Activated CD4-positive, alpha-beta T cell treated with anti-CD3 and anti-CD28 coated beads, Interleukin-10, Interleukin-2, amounts not matched to agents 100 ng/mL and 50 ng/mL, durations not matched to agents 16 hours and 8 hours (primary cell): ENCODE measurements around the gene NOL3.
A peak's percentile ranks its signal among the peaks of the same experiment; 100 is the strongest.
"Not testable (repeated sequence)": the region's sequence is repeated elsewhere in the genome, so short reads cannot be mapped to it uniquely, and the experiment has no call there.

ENCODE experiments used
- DNase-seq: peaks from one replicate; pipeline ENCODE4 v3.0.0-alpha.2; 2020

The NOL3 gene

DNA sequence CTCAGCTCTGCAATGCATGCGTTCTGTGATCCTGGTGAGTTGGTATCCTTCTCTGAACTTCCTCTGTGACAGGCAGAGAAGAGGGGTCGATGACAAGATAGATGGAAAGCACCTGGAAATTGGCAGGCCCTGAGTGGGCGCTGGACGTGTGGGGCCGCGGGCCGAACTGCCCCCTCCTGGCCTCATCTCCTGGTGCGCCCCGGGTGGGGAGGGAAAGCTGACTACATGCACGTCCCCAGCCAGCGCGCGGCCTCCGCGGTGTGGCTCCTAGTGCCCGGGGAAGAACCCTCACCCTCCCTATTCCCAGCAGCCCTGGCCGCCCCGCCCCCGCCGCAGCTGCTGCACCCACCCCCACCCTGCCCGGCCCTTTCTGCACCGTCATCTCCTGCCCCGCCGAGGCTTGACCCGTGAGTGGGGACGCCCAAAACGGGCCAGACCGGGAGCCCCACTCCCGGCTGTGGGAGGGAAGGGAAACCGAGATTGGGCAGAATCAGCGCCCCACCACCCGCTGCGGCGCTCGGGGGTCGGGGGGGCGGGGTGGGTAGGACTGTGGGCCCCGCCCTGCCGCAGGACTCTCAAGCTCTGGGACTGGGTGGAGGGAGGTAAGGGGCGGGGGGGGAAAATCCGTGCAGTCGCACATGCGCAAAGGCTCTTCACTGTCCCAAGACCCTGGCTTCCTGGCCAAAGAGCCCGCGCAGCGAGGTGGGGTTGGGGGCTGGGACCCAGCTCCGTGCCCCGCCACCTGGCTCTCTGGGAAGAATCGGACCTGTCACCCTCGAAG is at the start of gene NOL3:
TSS of gene NOL3 (plus strand) at position 371 of the 781 bp plus-strand sequence.
- peak; percentile 68 for DNase-seq

- not testable (repeated sequence) for DNase-seq
These were observed 47.5 kb upstream of the NOL3 start for GRCh38 chr16:67122799-67123198.

DNA sequence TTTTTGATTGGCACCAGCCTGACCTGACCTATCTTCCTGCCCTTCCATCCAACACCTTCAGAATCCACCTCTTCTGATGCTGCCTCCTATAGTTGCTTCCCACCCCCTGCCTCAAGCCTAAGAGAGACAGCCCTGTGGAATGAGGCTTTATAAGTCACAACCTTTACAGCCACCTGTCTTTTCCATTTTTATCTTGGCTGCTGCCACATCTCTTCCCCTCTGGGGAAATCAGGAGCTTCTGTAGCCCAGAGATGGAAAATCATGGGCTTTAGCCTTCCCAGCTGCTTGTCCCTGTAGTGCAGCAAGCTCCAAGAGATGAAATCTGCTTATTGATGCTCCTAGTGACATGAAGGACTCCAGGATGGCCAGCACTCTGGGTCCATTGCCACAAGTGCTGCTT is 41.9 kb upstream of the NOL3 start:
- DNase-seq, result no peak

GRCh38 chr16:67128887-67129286 is 41.5 kb upstream of the NOL3 start:
- DNase-seq, result no peak

DNA sequence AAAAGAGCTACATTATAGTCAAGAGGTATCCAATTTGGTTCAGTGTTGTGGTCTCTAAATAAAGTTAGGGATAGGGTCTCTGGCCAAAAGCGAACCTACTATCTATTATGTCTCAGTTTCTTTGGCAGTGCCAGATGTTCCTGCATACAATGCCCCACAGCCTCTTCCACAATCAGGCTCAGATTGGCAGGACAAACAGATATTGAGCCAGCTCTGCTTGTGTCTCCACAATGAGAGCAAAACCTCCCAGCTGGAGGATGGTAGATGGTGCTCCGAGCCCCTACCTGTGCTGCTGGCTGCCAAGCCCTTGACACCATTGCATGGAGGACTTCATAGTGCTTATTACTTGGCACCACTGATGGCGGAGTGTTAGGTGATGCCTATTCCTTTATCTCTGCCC is 40.9 kb upstream of the NOL3 start:
- no peak for DNase-seq

GRCh38 chr16:67137605-67138004 is 32.7 kb upstream of the NOL3 start:
- DNase-seq, result no peak

DNA sequence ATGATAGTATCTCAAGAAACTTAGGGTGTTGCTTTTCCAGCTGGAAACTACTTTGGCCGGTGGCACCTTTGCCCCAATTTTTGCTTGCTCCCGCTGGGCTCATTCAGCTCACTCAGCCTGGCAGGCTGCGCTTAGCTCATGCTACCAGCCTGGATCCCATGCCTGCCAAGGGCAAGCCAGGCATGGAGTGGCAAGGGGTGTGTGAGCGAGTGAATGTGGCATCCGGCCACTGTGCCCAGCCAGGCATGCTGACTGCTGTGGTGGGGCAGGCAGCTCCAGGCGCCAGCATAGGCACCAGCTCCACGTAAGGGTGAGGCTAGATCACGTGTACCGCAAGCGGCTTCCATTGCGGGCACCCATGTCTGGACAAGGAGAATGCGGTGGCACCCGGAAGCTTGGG is 28.9 kb upstream of the NOL3 start:
- no peak for DNase-seq

- DNase-seq, result no peak
These were observed 28.0 kb upstream of the NOL3 start for GRCh38 chr16:67142342-67142741.

DNA sequence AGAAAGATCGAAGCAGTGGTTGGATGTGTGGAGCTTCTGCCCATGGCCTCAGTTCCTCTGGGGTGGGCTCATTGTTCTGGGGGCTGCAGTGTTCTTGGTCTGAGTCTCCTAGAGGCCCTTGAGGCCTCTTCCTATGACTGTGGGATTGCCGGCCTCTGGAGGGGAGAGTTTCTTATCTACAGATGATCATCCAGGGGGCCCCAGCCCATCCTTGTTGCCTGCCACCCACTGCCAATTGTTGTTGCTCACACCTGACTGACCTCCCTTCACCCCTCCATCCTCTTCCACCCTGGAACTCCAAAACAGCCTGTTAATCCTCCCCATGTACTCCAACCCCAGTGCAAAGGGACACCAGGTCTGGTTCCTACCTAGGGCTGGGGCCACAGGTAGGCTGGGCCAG is 25.4 kb upstream of the NOL3 start:
- DNase-seq, result no peak

DNA sequence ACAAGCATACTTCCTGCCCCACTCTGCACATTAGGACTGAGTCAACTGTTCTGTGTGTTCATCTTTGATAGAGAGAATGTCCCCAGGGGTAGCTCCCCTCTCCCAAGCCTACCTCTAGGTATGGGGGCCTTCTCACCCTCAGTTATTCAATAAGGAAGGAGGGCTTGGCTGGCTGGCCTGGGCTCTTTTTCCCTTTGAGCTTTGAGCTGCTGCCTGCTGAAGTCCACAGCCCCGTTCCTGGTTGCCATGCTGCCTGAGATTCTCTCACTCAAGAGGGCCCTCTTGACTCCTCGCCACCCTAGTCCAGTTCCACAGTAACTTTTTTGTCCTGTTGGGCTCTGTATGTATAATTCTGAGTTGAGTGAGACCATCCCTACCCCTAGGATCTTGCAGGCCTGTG is 24.6 kb upstream of the NOL3 start:
- DNase-seq, result no peak

GRCh38 chr16:67146523-67147357 is 23.6 kb upstream of the NOL3 start:
- DNase-seq, result no peak

DNA sequence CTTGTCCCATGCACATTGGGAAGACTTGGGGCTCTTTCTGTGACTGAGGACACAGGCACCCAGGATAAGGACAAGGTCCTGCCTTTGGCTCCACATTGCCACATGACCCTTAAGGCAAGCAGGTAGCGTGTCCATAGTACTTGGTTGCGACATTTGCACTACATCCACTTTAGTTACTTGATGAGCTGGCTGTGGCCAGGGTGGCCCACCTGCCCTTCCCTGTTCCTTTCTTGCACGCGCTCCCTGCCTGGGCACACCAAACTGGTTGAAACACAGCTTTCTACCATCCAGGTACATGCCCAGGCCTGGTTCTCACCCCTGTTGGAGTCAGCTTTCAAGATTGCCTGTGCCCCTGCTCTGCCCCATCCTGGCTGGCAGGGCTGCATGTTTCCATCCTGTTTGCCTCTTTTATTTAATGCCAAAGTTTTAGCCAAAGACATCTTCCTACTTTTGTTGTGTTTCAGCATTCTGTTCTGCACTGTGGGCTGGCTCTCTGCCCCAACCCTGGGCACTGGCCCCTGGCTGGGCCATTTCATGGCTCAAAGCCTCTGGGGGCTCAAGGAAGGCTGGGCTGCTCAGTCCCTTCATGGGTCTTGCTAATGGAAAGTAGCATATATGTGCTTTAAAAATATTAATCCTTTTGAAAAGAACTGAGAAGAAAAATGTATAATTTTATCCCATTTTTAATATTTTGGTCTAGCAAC is 22.7 kb upstream of the NOL3 start:
- no peak for DNase-seq

- DNase-seq, result no peak
These were observed 22.1 kb upstream of the NOL3 start for GRCh38 chr16:67148221-67148620.

DNA sequence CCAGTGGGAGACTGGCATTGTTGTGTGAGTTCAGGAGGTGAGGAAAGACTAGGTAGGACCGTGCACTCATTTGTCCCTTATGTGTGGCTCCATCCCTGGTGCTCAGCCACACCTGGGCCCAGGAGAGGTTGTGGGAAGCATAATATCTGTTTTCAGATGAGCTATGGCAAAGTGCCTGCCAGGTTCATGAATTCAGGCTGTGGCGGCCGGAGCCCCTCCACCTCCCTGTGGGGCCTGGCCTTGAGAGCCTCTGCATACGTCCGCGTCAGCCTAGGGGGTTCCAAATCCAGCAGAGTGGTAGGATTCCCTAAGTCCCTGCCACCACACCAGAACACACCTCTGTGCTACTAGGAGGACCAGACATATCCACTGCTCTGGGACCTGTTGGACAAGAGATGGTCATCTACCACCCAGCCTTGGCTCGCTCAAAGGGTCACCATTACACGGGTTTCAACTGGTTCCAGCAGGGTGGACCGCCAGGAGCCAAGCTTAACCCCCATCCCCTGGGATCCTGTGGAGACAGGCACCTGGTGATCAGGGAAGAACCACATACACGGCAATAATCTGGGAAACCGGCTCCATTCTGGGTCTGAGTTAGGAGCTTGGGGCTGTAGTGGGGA is 21.6 kb upstream of the NOL3 start:
- DNase-seq, result no peak

DNA sequence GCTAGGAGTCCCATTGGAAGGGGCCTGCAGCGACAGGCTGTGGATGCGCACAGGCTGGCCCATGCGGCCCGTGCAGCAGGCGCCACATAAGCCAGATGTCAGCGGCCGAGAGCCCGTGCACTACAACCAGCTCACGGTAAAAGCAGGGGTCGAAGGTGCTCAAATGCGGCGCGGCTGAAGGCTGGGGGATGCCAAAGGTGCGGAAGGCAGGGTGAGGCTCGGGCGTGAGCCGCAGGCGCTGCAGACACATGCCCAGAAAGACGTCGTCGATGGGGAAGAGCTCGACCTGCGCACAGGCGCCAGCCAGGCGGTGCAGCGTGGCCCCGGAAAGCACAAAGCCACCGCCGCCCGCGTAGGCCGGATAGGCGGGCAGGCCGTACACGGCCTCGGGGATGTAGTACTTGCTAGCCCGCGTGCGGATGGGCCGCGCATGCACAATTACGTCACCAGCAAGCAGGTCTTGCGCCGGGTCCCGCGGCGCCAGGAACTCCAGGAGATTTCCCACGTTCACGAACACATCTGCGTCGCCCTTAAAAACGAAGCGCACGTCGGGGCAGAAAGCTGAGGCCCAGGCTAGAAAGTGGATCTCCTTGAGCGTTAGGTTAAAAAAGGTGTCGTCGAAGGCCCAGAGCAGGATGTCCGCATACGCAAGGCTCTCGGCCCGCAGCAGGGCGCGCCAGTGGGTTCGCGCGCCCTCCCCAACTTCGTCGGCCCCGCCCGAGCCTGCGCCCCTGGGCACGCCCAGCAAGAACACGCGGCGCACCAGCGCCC is 20.9 kb upstream of the NOL3 start:
- DNase-seq, result no peak

- DNase-seq, result peak; percentile 61
These were observed 20.1 kb upstream of the NOL3 start for GRCh38 chr16:67150047-67150832.

DNA sequence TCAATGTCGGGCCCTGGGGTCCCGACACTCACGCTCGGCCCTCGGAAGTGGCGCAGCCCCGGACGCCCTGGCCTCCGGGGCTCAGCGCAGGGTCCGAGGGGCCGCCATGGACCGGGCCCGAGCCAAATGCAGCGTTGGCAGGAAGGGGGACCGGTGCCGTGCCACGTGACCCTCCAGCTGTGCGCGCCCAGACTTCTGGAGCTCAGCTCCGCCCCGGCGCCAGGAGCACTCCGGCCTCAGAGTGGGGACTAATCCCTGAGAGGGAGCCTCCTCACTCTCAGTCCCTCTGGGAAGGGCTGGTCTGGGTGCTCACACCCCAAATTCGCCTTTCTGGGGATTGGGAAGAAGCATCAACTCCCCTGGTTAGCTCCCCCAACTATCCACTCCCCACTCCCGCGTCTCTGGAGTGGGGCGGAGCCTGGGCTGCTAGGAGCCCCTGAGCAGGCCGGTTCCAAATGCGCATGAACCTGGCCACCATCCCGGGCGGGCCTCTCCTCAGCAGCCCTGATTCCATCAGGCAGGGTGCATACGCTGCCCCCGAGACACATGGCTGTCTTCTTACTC is 19.4 kb upstream of the NOL3 start, which contains the start of gene B3GNT9:
TSS of gene B3GNT9 (minus strand) at position 166 of the 564 bp plus-strand sequence. CDS start 513 bp downstream, outside the sequence.
- DNase-seq, result peak; percentile 51

DNA sequence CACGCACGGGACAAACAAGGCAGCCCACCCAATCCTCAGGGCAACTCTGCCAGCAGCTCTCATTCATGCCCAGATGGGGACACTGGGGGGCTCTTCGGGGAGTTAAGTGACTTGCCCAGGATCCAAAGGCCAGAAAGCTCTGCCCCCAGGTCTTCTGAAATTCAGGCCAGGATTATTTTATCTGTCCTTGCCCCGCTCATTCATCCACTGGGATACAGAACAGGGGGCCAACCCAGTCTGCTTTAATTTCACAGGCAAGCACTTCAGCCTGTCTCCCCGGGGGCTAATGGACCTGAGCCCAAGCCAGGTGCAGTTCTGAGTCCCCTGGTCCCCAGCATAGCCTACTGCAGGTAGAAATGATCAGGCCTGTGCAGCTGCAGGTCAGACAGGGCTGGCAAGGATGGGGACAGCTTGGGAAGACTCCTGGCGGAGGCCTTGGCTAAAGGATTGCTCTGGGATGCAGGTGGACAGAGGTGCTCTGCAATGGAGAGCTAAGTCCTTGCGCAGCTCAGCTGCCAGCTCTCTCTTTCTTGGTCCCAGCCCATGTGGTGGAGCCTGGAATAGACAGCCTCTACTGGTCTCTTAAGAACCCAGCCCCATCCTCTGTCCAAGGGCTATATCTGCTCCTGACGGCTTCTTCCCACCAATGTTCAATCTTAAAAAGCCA is 18.8 kb upstream of the NOL3 start:
- DNase-seq, result no peak

DNA sequence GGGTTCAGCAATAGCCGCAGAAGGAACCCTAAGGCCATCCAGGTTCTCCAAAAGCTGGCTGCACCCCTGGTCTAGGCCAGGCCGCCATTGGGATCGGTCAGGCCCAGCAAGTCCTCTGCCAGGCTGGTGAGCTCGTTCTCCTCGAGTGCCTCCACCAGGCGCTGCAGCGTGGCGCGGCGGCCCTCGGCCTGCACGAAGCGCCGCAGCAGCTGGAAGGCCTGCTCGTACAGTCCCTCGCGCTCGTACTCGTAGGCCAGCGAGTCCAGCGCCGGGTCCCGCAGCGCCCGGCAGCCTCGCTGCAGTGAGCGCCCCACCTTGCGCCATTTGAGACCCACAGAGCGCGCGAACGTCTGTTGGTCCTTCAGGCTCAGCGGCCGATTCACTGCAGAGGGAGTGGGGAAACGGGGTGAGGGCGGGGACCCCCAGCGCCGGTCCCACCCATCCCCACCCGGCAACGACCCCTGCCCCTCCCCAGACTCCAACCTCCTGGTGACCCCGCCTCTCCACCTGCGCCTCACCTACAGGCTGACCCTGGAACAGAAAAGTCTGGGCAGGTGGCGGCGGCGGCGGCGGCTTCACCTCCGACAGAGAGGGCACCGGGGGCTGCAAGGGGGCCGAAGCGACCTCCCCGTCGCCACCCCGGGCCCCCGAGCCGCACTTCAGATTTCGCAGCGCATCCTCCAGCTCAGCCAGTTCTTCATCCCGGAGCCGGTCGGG is 15.6 kb upstream of the NOL3 start:
- DNase-seq, result no peak
